HepG2 (cell line): Measurements from ENCODE around the gene DGKB. TPM values are rescaled to one million over a fixed set of nuclear protein-coding genes. Genes with fewer than 3 reads are reported as not detected.

ENCODE experiments used
- ATAC-seq: fragments of 200-7000 bp; cut with Tn5 transposase; 3 replicates; pipeline ENCODE4 v1.9.1; 2020; ENCODE audit warnings: mild to moderate bottlenecking, moderate library complexity
- BruUV-seq: library from RNA; stranded (reverse); fragments of 400-500 nt; replicated peaks from 2 replicates; lab custom pipeline; 2021; lab: Mats Ljungman, UMichigan
- CTCF ChIA-PET: fragments of 300-600 bp; formaldehyde crosslinking; extraction: SDS; loops from one replicate; lab custom pipeline; 2021; ENCODE audit warnings: low total read pairs, inconsistent platforms, low intra/inter-chr PET ratio; lab: Yijun Ruan, JAX
- POLR2A ChIA-PET: fragments of 350-600 bp; sonication (Branson Sonifier 250); formaldehyde crosslinking; loops from one replicate; lab custom pipeline; 2020; ENCODE audit warnings: antibody characterized with exemption, inconsistent platforms; lab: Yijun Ruan, JAX
- DNase-seq: peaks from one replicate; pipeline ENCODE4 v3.0.0-alpha.2; 2015; ENCODE audit warnings: low spot score
- FAIRE-seq: peaks from 3 replicates; lab custom pipeline; 2011; peaks lifted over from hg19 to GRCh38; lab: Jason Lieb, UNC
- H2AFZ ChIP-seq: one replicate; pipeline ENCODE4 v1.6.1; 2011; ENCODE audit warnings: low read length, inconsistent platforms
- H3K27ac ChIP-seq: fragments of 300-600 bp; 3 replicates; pipeline ENCODE4 v1.8.0; 2011; ENCODE audit warnings: mixed run types, mild to moderate bottlenecking, mixed read lengths, low read length, inconsistent platforms; ENCODE audit not compliant: insufficient read depth; ENCODE audit errors: extremely low read length
- H3K27me3 ChIP-seq, 2 experiments: fragments of 200-600 bp in 1 of 2; 2 replicates in 1 of 2; 3 replicates in 1 of 2; pipeline versions ENCODE4 v1.6.0 to v1.8.0; 2011; ENCODE audit warnings: low read length in 2 of 2, mild to moderate bottlenecking in 2 of 2, moderate library complexity in 2 of 2, inconsistent platforms in 1 of 2; ENCODE audit not compliant: insufficient read depth in 2 of 2, control insufficient read depth in 1 of 2
- H3K36me3 ChIP-seq, 2 experiments: fragments of 200-600 bp in 1 of 2; replicated peaks in 1 of 2; 2 replicates in 1 of 2; 3 replicates in 1 of 2; pipeline versions ENCODE4 v1.5.1 to v1.8.0; 2011; ENCODE audit warnings: low read length in 2 of 2, inconsistent platforms in 1 of 2; ENCODE audit not compliant: insufficient read depth in 2 of 2, control insufficient read depth in 1 of 2
- H3K4me1 ChIP-seq: 2 replicates; pipeline ENCODE4 v1.5.1; 2012; ENCODE audit warnings: low read length, inconsistent platforms; ENCODE audit not compliant: insufficient read depth
- H3K4me2 ChIP-seq: 2 replicates; pipeline ENCODE4 v1.6.0; 2011; ENCODE audit warnings: low read depth, low read length, inconsistent platforms
- H3K4me3 ChIP-seq, 3 experiments: fragments of 200-600 bp in 1 of 3; sonication (generic), shearing (Covaris generic) in 1 of 3; replicated peaks in 1 of 3; 2 replicates each; pipeline ENCODE4 v1.5.1; 2011 to 2016; ENCODE audit warnings: low read length in 3 of 3, inconsistent platforms in 2 of 3, low read depth in 2 of 3, mild to moderate bottlenecking in 2 of 3, control low read depth in 1 of 3, mixed read lengths in 1 of 3; ENCODE audit not compliant: insufficient read depth in 1 of 3
- H3K79me2 ChIP-seq: one replicate; pipeline ENCODE4 v1.6.1; 2011; ENCODE audit warnings: low read length, inconsistent platforms; ENCODE audit not compliant: insufficient read depth
- H3K9ac ChIP-seq: 2 replicates; pipeline ENCODE4 v1.6.0; 2011; ENCODE audit warnings: mild to moderate bottlenecking, low read depth, low read length, inconsistent platforms; ENCODE audit not compliant: insufficient read depth
- H3K9me3 ChIP-seq: 2 replicates; pipeline ENCODE4 v1.5.1; 2012; ENCODE audit warnings: mild to moderate bottlenecking, low read length
- H4K20me1 ChIP-seq: 2 replicates; pipeline ENCODE4 v1.6.0; 2011; ENCODE audit warnings: inconsistent platforms, mild to moderate bottlenecking, low read length, moderate library complexity; ENCODE audit not compliant: insufficient read depth
- FOXP1 ChIP-seq, 2 experiments: fragments of 450-650 bp in 1 of 2; IDR thresholded peaks; 2 replicates each; pipeline ENCODE4 v1.6.1; 2017 to 2018; ENCODE audit warnings: antibody characterized with exemption in 1 of 2
- MAFK ChIP-seq, 2 experiments: IDR thresholded peaks in 1 of 2; conservative IDR thresholded peaks in 1 of 2; 2 replicates each; pipeline ENCODE4 v1.6.1; 2011; ENCODE audit warnings: improper control_type of control experiment in 2 of 2, low read length in 2 of 2
- MED1 ChIP-seq: sonication (generic); formaldehyde crosslinking; IDR thresholded peaks from 2 replicates; pipeline ENCODE4 v1.4.0; 2020; ENCODE audit warnings: missing genetic modification reagents
- PAF1 ChIP-seq: IDR thresholded peaks from 2 replicates; pipeline ENCODE4 v1.6.1; 2016; ENCODE audit warnings: missing genetic modification reagents, missing compliant biosample characterization
- PRPF4 ChIP-seq: fragments of 200-400 bp; formaldehyde crosslinking; IDR thresholded peaks from 2 replicates; pipeline ENCODE4 v1.6.1; 2016; ENCODE audit warnings: low read length, low read depth; ENCODE audit not compliant: poor library complexity, severe bottlenecking
- RXRB ChIP-seq: IDR thresholded peaks from 2 replicates; pipeline ENCODE4 v1.6.1; 2016; ENCODE audit warnings: borderline replicate concordance, missing genetic modification reagents, missing compliant biosample characterization
- SP4 ChIP-seq: sonication (generic); formaldehyde crosslinking; IDR thresholded peaks from 2 replicates; pipeline ENCODE4 v1.8.1; 2023; ENCODE audit warnings: mild to moderate bottlenecking, missing genetic modification reagents
- ZNF10 ChIP-seq: sonication (generic); formaldehyde crosslinking; IDR thresholded peaks from 2 replicates; pipeline ENCODE4 v1.4.0; 2020; ENCODE audit warnings: mild to moderate bottlenecking, low read depth, missing genetic modification reagents, borderline replicate concordance
- ZNF788 ChIP-seq: sonication (generic); formaldehyde crosslinking; IDR thresholded peaks from 2 replicates; pipeline ENCODE4 v1.5.0; 2020; ENCODE audit warnings: mild to moderate bottlenecking, missing genetic modification reagents, borderline replicate concordance
- ZZZ3 ChIP-seq: sonication (generic); formaldehyde crosslinking; IDR thresholded peaks from 2 replicates; pipeline ENCODE4 v1.4.0; 2020; ENCODE audit warnings: missing genetic modification reagents, mild to moderate bottlenecking, borderline replicate concordance
- WGBS: methylation state at CpG from one replicate; pipeline ENCODE4 v1.1.6; 2017; ENCODE audit warnings: low lambda C conversion rate; 5-methylcytosine and 5-hydroxymethylcytosine counted together
- in situ Hi-C: cut with HindIII; loops from 2 replicates; pipeline ENCODE4 v1.10.0; 2017; ENCODE audit warnings: low pct_unique_long_range_greater_than_20kb; ENCODE audit not compliant: extremely low pct_ligation_motif_present
- intact Hi-C: fragments of 100-400 bp; cut with micrococcal nuclease; formaldehyde crosslinking; loops from one replicate; pipeline ENCODE4 v1.10.0; 2022; ENCODE audit not compliant: unreplicated experiment
- polyA plus RNA-seq, 8 experiments: library from polyadenylated mRNA; depleted of rRNA in 3 of 8; stranded (reverse) in 7 of 8; unstranded in 1 of 8; fragments of >200 nt; fragmentation: Illumina TruSeq in 4 of 8; extraction: Trizol in 4 of 8; gene quantifications; 2 replicates each; pipeline versions ENCODE4 v1.2.1 to v1.2.3, GENCODE V29; 2011 to 2016; ENCODE audit warnings: low read depth in 4 of 8, missing spikeins in 1 of 8, mixed read lengths in 1 of 8; ENCODE audit not compliant: insufficient read depth in 1 of 8
- total RNA-seq, 5 experiments: library from RNA; depleted of rRNA; stranded (reverse); fragments of >200 nt; fragmentation: Illumina TruSeq; extraction: Trizol; gene quantifications; 2 replicates each; pipeline ENCODE4 v1.2.3, GENCODE V29; 2016; ENCODE audit warnings: low read depth in 1 of 5
- TF ChIP-seq, protein P1 (sequence below): sonication (generic); formaldehyde crosslinking; IDR thresholded peaks from 2 replicates; pipeline ENCODE4 v1.4.0; 2020; ENCODE audit warnings: low read depth, missing genetic modification reagents
- TF ChIP-seq, protein P2 (sequence below): sonication (generic); formaldehyde crosslinking; IDR thresholded peaks from 2 replicates; pipeline ENCODE4 v1.4.0; 2020; ENCODE audit warnings: missing genetic modification reagents
- TF ChIP-seq, protein P3 (sequence below): sonication (generic); formaldehyde crosslinking; IDR thresholded peaks from 2 replicates; pipeline ENCODE4 v1.4.0; 2020; ENCODE audit warnings: missing genetic modification reagents
- TF ChIP-seq, protein P4 (sequence below): sonication (generic); formaldehyde crosslinking; IDR thresholded peaks from 2 replicates; pipeline ENCODE4 v1.5.1; 2020; ENCODE audit warnings: missing genetic modification reagents, mild to moderate bottlenecking, borderline replicate concordance

DGKB gene
- total and polyA plus RNA-seq, 2 of the 13 experiments (the other 11 are each of a cell fraction or from before 2014, with no cell fraction given) = not detected

DNA sequence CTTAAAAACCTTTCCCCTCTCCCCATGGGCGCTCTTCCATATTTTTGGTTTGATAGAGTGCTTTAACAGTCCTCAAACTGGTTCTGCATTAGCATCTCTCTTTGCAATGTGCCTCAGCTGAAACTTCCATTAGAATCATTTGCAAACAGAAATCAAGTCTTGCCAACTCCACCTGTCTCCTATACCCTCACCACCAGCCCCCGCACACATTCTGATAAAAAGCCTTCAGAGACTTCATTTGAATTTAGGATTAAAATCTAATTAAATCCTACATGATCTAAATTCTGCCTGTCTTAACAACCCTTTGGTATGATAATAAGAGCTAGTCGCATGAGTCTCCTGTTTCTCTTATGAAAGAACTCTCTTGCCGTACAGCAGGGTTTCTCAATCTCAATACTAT lies 528.2 kb downstream of the DGKB start:
- Histone ChIP-seq H3K9ac (no peak overlapping the region), H3K4me2 (no peak overlapping the region), H3K36me3 (no peaks in the 10 kb centered on the region), H3K27me3 (no peaks in the 10 kb centered on the region), H3K4me1 (no peaks in the 10 kb centered on the region), H3K4me3 (no peak overlapping the region), H2AFZ (no peak overlapping the region), H4K20me1 (no peaks in the 10 kb centered on the region), H3K27ac (no peak overlapping the region), H3K9me3 (peaks cover 91% of the 10 kb centered on the region), H3K79me2 (no peaks in the 10 kb centered on the region)
- POLR2A ChIA-PET = no interaction called here
- FAIRE-seq (no peak), ATAC-seq (no peak), DNase-seq (no peak)
- no TSS peak for BruUV-seq
- intact Hi-C loops = no loop called here
- WGBS = 41% methylated on average over 4 of the region's 4 CpGs
- CTCF ChIA-PET = no interaction called here
- in situ Hi-C loops = no loop called here
- TF ChIP-seq MED1 (CRISPR knock-in tag) = no peak
- TF ChIP-seq, protein P1, sequence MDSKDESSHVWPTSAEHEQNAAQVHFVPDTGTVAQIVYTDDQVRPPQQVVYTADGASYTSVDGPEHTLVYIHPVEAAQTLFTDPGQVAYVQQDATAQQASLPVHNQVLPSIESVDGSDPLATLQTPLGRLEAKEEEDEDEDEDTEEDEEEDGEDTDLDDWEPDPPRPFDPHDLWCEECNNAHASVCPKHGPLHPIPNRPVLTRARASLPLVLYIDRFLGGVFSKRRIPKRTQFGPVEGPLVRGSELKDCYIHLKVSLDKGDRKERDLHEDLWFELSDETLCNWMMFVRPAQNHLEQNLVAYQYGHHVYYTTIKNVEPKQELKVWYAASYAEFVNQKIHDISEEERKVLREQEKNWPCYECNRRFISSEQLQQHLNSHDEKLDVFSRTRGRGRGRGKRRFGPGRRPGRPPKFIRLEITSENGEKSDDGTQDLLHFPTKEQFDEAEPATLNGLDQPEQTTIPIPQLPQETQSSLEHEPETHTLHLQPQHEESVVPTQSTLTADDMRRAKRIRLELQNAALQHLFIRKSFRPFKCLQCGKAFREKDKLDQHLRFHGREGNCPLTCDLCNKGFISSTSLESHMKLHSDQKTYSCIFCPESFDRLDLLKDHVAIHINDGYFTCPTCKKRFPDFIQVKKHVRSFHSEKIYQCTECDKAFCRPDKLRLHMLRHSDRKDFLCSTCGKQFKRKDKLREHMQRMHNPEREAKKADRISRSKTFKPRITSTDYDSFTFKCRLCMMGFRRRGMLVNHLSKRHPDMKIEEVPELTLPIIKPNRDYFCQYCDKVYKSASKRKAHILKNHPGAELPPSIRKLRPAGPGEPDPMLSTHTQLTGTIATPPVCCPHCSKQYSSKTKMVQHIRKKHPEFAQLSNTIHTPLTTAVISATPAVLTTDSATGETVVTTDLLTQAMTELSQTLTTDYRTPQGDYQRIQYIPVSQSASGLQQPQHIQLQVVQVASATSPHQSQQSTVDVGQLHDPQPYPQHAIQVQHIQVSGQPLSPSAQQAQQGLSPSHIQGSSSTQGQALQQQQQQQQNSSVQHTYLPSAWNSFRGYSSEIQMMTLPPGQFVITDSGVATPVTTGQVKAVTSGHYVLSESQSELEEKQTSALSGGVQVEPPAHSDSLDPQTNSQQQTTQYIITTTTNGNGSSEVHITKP (CRISPR knock-in tag) = no peak
- TF ChIP-seq PRPF4 = no peak
- TF ChIP-seq ZZZ3 (CRISPR knock-in tag) = no peak
- no peak for TF ChIP-seq ZNF10
- no peak for TF ChIP-seq FOXP1 (IDR thresholded peaks at IDR 0.05)
- no peak for TF ChIP-seq FOXP1 (CRISPR knock-in tag; IDR thresholded peaks at IDR 0.05)
- TF ChIP-seq, protein P2, sequence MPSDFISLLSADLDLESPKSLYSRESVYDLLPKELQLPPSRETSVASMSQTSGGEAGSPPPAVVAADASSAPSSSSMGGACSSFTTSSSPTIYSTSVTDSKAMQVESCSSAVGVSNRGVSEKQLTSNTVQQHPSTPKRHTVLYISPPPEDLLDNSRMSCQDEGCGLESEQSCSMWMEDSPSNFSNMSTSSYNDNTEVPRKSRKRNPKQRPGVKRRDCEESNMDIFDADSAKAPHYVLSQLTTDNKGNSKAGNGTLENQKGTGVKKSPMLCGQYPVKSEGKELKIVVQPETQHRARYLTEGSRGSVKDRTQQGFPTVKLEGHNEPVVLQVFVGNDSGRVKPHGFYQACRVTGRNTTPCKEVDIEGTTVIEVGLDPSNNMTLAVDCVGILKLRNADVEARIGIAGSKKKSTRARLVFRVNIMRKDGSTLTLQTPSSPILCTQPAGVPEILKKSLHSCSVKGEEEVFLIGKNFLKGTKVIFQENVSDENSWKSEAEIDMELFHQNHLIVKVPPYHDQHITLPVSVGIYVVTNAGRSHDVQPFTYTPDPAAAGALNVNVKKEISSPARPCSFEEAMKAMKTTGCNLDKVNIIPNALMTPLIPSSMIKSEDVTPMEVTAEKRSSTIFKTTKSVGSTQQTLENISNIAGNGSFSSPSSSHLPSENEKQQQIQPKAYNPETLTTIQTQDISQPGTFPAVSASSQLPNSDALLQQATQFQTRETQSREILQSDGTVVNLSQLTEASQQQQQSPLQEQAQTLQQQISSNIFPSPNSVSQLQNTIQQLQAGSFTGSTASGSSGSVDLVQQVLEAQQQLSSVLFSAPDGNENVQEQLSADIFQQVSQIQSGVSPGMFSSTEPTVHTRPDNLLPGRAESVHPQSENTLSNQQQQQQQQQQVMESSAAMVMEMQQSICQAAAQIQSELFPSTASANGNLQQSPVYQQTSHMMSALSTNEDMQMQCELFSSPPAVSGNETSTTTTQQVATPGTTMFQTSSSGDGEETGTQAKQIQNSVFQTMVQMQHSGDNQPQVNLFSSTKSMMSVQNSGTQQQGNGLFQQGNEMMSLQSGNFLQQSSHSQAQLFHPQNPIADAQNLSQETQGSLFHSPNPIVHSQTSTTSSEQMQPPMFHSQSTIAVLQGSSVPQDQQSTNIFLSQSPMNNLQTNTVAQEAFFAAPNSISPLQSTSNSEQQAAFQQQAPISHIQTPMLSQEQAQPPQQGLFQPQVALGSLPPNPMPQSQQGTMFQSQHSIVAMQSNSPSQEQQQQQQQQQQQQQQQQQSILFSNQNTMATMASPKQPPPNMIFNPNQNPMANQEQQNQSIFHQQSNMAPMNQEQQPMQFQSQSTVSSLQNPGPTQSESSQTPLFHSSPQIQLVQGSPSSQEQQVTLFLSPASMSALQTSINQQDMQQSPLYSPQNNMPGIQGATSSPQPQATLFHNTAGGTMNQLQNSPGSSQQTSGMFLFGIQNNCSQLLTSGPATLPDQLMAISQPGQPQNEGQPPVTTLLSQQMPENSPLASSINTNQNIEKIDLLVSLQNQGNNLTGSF (CRISPR knock-in tag) = no peak
- no peak for TF ChIP-seq SP4 (CRISPR knock-in tag)
- TF ChIP-seq, protein P3, sequence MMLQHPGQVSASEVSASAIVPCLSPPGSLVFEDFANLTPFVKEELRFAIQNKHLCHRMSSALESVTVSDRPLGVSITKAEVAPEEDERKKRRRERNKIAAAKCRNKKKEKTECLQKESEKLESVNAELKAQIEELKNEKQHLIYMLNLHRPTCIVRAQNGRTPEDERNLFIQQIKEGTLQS (CRISPR knock-in tag) = no peak
- no peak for TF ChIP-seq PAF1
- TF ChIP-seq MAFK (conservative IDR thresholded peaks at IDR 0.05 in 1 of 2, IDR thresholded peaks at IDR 0.05 in 1 of 2; ENCODE audit: low read length in 2 of 2) = no peak
- no peak for TF ChIP-seq RXRB (CRISPR knock-in tag)
- TF ChIP-seq, protein P4, sequence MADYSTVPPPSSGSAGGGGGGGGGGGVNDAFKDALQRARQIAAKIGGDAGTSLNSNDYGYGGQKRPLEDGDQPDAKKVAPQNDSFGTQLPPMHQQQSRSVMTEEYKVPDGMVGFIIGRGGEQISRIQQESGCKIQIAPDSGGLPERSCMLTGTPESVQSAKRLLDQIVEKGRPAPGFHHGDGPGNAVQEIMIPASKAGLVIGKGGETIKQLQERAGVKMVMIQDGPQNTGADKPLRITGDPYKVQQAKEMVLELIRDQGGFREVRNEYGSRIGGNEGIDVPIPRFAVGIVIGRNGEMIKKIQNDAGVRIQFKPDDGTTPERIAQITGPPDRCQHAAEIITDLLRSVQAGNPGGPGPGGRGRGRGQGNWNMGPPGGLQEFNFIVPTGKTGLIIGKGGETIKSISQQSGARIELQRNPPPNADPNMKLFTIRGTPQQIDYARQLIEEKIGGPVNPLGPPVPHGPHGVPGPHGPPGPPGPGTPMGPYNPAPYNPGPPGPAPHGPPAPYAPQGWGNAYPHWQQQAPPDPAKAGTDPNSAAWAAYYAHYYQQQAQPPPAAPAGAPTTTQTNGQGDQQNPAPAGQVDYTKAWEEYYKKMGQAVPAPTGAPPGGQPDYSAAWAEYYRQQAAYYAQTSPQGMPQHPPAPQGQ (CRISPR knock-in tag) = no peak
- no peak for TF ChIP-seq ZNF788
